ENCODE measurements around the gene CENPC.

CENPC gene

DNA sequence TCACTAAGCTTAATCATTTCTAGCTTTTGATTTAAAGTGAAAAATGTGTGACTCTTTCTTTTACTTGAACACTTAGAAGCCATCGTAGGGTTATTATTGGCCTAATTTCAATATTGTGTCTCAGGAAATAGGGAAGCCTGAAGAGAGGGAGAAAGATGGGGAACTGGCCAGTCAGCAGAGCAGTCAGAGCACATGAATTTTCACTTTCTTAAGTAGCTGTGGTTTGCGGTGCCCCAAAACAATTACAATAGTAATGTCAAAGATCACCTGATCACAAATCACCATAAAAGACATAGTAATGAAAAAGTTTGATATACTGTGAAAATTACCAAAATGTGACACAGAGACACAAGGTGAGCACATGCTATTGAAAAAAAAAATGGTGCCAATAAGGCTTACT, 45.5 kb downstream of the CENPC start:
- Histone ChIP-seq H3K36me3 (ENCODE audit: low read depth) (peaks cover 13% of the 10 kb centered on the region), H3K4me3 (ENCODE audit: severe bottlenecking) (no peak overlapping the region)

DNA sequence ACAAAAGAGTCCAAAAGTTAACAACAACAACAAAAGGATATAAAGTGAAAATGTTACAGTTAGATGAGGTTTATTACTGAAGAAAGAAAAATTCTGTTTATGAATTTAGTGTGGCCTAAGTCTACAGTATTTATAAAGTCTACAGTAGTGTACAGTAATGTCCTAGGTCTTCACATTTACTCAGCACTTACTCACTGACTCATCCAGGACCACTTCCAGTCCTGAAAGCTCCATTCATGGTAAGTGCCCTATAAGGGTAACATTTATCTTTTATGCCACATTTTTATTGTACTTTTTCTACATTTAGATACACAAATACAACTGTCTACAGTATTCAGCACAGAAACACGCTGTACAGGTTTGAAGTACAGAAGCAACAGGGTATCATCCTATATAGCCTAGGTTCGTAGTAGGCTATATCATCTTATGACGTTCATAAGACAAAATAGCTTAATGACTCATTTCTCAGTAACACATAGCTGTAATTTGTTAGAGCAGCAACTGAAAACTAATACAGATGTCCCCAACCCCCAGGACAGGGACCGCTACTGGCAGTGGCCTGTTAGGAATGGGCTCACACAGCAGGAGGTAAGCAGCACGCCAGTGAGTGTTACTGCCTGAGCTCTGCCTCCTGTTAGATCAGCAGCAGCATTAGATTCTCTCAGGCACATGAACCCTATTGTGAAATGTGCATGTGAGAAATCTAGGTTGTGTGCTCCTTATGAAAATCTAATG, 61.3 kb downstream of the CENPC start:
- TF ChIP-seq, protein P1, sequence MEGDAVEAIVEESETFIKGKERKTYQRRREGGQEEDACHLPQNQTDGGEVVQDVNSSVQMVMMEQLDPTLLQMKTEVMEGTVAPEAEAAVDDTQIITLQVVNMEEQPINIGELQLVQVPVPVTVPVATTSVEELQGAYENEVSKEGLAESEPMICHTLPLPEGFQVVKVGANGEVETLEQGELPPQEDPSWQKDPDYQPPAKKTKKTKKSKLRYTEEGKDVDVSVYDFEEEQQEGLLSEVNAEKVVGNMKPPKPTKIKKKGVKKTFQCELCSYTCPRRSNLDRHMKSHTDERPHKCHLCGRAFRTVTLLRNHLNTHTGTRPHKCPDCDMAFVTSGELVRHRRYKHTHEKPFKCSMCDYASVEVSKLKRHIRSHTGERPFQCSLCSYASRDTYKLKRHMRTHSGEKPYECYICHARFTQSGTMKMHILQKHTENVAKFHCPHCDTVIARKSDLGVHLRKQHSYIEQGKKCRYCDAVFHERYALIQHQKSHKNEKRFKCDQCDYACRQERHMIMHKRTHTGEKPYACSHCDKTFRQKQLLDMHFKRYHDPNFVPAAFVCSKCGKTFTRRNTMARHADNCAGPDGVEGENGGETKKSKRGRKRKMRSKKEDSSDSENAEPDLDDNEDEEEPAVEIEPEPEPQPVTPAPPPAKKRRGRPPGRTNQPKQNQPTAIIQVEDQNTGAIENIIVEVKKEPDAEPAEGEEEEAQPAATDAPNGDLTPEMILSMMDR (IDR thresholded peaks at IDR 0.05; ENCODE audit: poor library complexity, severe bottlenecking), result no peak
- peaks cover 38% of the 10 kb centered on the region for H3K36me3 ChIP-seq (ENCODE audit: low read depth)
- DNase-seq (ENCODE audit: low spot score), result no peak

More for the DNA sequence above, 45.5 kb downstream of the CENPC start:
- DNase-seq (ENCODE audit: low spot score) (no peak), ATAC-seq (ENCODE audit: low read depth) (no peak)
- H3K4me1 ChIP-seq (ENCODE audit: insufficient read depth, poor library complexity, severe bottlenecking), result peaks cover 3% of the 10 kb centered on the region
- H3K27ac ChIP-seq (ENCODE audit: poor library complexity, severe bottlenecking), result no peak overlapping the region
- no peaks in the 10 kb centered on the region for H3K9me3 ChIP-seq (ENCODE audit: severe bottlenecking)
- TF ChIP-seq, protein P1 (IDR thresholded peaks at IDR 0.05; ENCODE audit: poor library complexity, severe bottlenecking), result no peak
- no peaks in the 10 kb centered on the region for H3K27me3 ChIP-seq (ENCODE audit: insufficient read depth, poor library complexity, severe bottlenecking)

DNA sequence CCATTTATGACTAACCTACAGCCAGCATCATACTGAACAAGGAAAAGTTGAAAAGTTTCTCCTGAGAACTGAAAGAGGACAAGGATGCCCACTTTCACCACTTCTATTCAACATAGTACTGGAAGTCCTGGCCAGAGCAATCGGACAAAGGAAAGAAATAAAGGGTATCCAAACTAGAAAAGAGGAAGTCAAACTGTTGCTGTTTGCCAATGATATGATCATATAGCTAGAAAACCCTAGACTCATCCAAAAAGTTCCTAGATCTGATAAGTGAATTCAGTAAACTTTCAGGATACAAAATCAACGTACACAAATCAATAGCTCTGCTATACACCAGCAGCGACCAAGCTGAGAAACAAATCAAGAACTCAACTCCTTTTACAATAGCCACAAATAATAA, 64.5 kb downstream of the CENPC start:
- H3K27ac ChIP-seq (ENCODE audit: poor library complexity, severe bottlenecking), result no peak overlapping the region
- H3K9me3 ChIP-seq (ENCODE audit: severe bottlenecking), result no peaks in the 10 kb centered on the region
- ATAC-seq (ENCODE audit: low read depth) (no peak), DNase-seq (ENCODE audit: low spot score) (no peak)
- no peaks in the 10 kb centered on the region for H3K4me1 ChIP-seq (ENCODE audit: insufficient read depth, poor library complexity, severe bottlenecking)
- H3K36me3 ChIP-seq (ENCODE audit: low read depth), result peaks cover 40% of the 10 kb centered on the region
- TF ChIP-seq, protein P1 (IDR thresholded peaks at IDR 0.05; ENCODE audit: poor library complexity, severe bottlenecking), result no peak
- H3K27me3 ChIP-seq (ENCODE audit: insufficient read depth, poor library complexity, severe bottlenecking), result no peaks in the 10 kb centered on the region
- H3K4me3 ChIP-seq (ENCODE audit: severe bottlenecking), result no peak overlapping the region

More for the DNA sequence above, 61.3 kb downstream of the CENPC start:
- no peaks in the 10 kb centered on the region for H3K27me3 ChIP-seq (ENCODE audit: insufficient read depth, poor library complexity, severe bottlenecking)
- no peaks in the 10 kb centered on the region for H3K9me3 ChIP-seq (ENCODE audit: severe bottlenecking)
- no peak overlapping the region for H3K4me3 ChIP-seq (ENCODE audit: severe bottlenecking)
- no peak overlapping the region for H3K27ac ChIP-seq (ENCODE audit: poor library complexity, severe bottlenecking)
- H3K4me1 ChIP-seq (ENCODE audit: insufficient read depth, poor library complexity, severe bottlenecking), result no peaks in the 10 kb centered on the region
- no peak; the same call in 2 of the 3 replicates for ATAC-seq (ENCODE audit: low read depth)

DNA sequence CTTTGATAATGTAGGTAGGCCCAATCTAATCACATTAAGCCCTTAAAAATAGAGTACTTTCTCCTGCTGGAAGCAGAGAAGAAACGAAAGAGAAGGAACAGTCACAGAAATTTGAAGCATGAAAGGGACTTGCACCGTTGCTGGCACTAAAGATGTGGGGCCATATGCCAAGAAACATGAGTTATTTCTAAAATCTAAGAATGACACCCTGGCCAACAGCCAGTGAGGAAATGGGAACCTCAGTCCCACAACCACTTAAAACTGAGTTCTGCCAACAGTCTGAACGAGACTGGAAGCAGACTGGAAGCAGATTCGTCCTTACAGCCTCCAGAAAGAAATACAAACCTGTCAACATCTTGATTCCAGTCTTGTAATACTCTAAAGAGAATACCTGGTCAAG, 70.1 kb downstream of the CENPC start:
- Histone ChIP-seq H3K4me3 (ENCODE audit: severe bottlenecking) (no peak overlapping the region), H3K9me3 (ENCODE audit: severe bottlenecking) (no peaks in the 10 kb centered on the region), H3K27ac (ENCODE audit: poor library complexity, severe bottlenecking) (no peak overlapping the region), H3K36me3 (ENCODE audit: low read depth) (peaks cover 43% of the 10 kb centered on the region), H3K4me1 (ENCODE audit: insufficient read depth, poor library complexity, severe bottlenecking) (no peaks in the 10 kb centered on the region), H3K27me3 (ENCODE audit: insufficient read depth, poor library complexity, severe bottlenecking) (no peaks in the 10 kb centered on the region)
- TF ChIP-seq, protein P1 (IDR thresholded peaks at IDR 0.05; ENCODE audit: poor library complexity, severe bottlenecking), result no peak
- ATAC-seq (ENCODE audit: low read depth), result no peak
- no peak for DNase-seq (ENCODE audit: low spot score)

DNA sequence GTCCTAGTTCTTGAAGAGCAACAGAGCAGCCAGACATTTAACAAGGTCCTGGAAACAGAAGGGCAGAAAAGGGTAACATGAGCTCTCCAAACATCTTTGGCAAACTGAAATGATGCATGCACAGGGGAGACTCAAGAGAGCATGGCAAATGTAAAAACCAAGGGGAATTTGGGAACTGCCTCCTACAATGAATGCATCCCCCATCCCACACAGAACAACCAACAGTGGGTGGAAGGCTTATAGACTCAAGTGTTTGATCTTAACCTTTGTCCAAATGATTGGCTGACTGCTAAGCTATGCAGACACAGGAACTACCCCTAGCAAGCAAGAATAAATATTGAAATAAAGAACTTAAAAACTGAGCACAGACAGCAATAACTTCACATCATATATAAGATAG, 74.4 kb downstream of the CENPC start:
- Histone ChIP-seq H3K4me3 (ENCODE audit: severe bottlenecking) (no peak overlapping the region), H3K27me3 (ENCODE audit: insufficient read depth, poor library complexity, severe bottlenecking) (no peaks in the 10 kb centered on the region), H3K27ac (ENCODE audit: poor library complexity, severe bottlenecking) (no peak overlapping the region), H3K36me3 (ENCODE audit: low read depth) (peaks cover 29% of the 10 kb centered on the region), H3K9me3 (ENCODE audit: severe bottlenecking) (no peaks in the 10 kb centered on the region), H3K4me1 (ENCODE audit: insufficient read depth, poor library complexity, severe bottlenecking) (no peaks in the 10 kb centered on the region)
- ATAC-seq (ENCODE audit: low read depth), result no peak
- TF ChIP-seq, protein P1 (IDR thresholded peaks at IDR 0.05; ENCODE audit: poor library complexity, severe bottlenecking), result no peak
- no peak for DNase-seq (ENCODE audit: low spot score)
